ENCODE results near the gene KRT85.
"Not testable (repeated sequence)": the region's sequence is repeated elsewhere in the genome, so short reads cannot be mapped to it uniquely, and the experiment has no call there.

The KRT85 gene
- total RNA-seq = 0 to 0.06 (median 0) reads per million in 18 experiments

GRCh38 chr12:52366738-52367485 is at the start of gene KRT85:
Gene KRT85 (minus strand): TSS chr12:52367481. CDS start chr12:52367405, 76 bp downstream.
- no peak for DNase-seq

- no peak for DNase-seq
Observed at GRCh38 chr12:52416795-52417194, 49.5 kb upstream of the KRT85 start.

DNA sequence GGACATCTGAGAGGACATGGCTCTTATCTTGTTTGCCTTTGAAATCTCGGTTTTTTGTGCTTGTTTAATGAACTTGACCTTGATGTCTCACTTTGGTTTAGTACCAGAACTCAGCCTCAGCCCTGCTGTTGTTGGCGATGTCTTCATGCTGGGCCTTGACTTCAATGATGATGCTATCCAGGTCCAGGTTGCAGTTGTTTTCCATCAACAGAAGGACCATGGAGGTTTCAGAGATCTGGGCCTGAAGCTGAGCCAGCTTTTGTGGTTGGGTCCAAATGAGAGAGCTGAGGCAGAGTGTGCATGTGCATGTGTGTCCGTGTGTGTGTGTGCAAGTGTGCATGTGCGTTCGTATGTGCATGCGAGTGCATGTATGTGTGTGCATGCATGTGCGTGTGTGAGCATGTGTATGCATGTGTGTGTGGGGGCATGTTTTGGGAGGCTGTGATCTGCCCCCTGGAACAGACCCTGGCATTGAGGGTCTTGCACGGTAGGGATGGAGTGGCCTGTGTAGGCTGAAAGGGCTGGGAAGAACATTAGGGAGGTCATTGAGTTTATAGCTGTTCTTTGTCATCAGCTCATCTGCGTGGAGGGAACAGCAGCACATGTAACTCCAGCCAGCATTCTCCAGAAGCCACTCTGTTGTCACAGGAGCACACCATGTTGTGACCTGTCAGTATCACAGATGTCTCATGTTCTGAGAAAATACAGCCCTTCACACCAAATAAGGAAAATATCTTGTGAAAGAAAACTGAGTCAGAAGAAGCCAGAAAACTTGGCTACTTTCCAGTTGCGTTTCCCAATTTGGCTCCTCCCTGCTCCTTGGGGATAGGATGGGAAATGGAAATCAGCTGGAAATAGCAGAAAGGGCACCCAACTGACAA is 48.8 kb upstream of the KRT85 start:
- DNase-seq = peak; percentile 22 to 69

DNA sequence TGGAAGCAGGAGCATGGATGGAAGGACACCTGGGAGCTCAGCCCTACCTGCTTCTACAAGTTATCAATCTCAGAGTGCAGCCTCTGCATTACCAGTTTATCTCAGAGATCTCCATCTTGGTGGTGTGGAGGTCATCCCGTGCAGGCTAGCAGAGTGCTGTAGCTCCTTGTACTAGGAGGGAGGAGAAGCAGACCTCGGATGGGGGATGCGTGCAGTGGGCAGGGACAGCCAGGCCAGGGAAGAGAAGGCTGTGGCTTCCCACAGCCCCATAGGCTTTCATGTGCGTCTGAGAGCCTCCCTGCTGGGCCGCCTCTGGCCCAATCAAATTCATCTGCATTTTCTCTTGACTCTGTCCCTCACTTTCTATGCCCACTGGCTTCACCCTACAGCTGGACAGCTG is 47.7 kb upstream of the KRT85 start:
- DNase-seq = no peak

DNA sequence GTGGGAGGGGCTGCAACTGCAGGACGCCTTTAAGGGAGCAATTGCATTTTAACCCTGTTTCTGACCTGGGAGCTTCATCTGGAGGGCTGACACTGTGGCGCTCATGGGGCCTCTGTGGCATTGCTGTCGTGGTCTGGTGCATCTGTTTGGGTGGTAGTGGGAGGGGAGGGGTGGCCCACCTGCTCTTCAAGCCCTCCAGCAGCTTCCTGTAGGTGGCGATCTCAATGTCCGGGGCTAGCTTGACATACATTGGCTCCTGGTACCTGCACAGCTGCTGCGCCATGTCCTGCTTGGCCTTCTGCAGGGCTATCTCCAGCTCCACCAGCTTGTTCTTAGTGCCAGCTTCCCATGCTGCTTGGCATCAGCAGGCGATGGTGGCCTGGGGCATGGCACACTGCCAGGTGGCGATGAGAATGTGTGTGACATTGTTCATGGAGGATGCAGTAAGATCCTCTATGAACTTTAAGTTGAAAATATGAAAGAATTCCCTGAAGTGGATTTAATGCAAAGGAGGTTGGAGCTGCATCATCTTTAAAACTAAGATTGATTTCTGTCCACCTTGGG is 46.6 kb upstream of the KRT85 start:
- DNase-seq = no peak

GRCh38 chr12:52413202-52413601 is 45.9 kb upstream of the KRT85 start:
- DNase-seq = no peak

- DNase-seq = no peak
Observed at GRCh38 chr12:52411815-52412214, 44.5 kb upstream of the KRT85 start.

DNA sequence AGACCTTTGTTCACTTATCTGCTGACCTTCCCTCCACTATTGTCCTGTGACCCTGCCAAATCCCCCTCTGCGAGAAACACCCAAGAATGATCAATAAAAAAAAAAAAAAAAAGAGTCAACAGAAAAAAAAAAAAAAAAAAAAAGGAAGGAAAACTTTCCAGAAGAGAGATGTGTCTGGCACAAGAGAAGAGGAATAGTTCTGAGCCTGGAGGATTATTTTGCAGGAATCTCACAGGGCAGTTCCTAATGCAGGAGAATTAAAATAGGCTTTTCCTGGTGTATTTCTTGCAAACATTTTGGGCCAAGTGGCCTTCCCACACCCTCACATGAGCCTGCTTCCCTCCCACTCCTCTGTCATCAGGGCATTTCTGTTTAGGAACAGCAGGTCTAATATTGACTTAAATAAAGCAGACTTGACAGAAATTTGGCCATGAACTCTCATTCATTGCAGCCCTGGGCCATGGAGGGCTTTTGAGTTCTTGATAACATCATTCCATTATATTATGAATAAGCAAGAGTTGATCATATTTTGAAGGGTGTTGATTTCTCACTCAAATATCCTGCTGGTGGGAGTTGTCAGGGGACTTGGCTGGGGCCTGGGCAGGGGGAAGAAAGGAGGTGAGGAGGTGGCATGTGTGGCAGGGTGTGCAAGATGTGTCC is 43.4 kb upstream of the KRT85 start:
- not testable (repeated sequence) for DNase-seq

DNA sequence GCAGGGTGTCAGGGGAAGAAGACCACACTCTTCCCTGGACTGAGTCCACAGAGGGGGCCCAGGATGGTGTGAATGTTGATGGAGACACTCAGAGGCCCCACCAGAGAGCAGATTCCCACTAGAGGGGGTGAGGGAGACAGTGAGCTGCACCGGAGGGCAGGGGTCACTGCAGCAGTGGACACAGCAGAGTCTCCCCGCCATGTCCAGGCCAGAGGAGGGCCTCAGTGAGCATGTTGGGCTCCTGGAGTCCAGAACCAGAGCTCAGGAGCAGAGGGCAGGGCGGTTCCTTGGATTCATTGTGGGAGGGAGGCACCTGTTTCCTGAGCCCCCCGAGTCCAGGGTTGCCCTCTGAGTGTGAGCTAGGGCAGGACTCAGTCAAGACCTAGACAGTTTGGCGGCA is 40.6 kb upstream of the KRT85 start:
- no peak for DNase-seq

DNA sequence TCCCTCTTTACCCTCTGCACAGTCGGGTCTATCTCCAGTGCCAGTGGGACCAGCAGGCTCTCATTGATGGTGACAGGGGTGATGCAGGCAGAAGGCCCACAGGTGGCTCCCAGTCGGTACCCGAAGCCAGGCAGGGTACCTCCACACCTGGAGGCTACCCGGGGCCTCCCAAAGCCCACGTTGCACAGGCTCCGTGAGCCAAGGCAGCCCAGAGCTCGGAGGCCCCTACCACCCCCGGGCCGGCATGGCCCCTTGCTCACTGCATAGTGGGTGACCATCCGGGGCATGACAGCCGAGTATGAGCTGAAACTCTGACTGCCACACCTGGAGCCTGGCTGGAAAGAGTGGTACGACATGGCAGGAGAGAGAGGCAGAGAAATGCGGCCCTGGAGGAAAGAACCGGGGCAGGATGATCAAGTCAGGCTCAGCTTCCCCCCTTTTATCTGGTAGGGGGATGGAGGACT is 38.7 kb upstream of the KRT85 start, which contains the start of gene KRT82:
TSS of gene KRT82 (minus strand) at position 414 of the 464 bp plus-strand sequence. CDS start at position 356, 58 bp downstream.
- no peak for DNase-seq

- DNase-seq = no peak
Observed at GRCh38 chr12:52404951-52405350, 37.7 kb upstream of the KRT85 start.

DNA sequence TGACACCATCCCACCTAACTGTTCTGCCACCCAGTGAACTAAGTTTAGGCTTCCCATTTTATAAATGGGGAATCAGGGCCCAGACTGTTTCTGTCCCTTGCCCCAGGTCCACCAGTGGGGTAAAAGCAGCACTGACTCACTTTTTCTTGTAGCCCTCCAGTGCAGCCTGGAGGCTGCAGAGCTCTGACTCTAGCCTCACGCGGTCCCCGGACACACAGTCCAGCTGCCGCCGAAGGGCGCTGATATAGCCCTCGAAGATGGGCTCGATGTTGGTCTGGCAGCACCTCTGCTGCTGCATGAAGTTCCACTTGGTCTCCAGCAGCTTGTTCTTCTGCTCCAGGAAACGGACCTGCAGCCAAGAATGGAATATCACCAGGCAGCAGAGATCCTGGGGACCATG is 36.3 kb upstream of the KRT85 start:
- DNase-seq = no peak

DNA sequence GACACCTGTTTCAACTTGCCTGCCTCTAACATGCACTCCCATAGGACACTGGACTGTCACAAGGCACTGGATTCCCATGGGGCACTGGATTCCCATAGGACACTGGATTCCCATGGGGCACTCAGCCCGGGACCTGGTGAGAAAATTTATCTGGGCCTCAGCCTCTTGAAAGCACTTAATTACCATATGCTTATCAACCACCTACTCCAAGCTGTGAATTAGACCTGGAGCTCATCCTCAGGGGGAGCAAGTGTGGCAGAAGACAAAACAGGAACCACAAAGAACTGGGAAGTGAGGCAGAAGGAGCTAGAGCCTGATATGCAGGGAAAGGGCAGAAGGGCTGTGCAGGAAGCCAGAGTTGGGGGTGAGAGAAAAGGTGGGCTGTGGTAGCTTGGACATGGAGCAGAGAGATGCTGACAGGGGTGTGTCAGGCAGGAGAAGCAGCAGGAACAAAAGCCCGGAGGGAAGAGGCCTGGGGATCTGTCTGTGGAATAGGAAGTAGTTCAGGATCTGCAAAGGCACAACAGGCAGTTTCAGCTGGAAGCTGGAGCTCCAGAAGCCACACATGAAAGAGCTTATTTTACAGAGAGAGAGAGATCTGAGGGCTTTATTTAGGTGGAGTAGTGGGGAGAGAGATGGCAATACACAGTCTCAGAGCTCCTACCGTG is 35.7 kb upstream of the KRT85 start:
- peak; percentile 7 to 15 for DNase-seq

DNA sequence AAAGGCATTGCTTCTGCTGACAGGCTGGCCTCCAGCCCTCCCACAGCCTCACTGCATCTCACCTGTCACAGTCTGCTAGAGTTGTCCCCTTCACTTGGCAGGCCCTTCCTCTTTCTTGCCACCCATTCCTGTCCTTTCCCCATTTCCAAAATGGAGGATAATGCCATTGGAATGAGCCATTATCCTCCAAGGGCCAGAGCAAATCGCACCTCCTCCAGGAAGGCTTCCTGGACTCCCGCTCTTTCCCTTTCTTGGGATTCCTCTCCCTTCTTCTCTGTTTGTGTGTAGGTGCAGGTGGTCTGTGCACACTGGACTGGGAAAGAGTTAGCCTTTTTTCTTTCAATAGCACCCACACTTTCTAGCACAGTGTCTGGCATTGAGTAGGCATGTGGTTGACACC is 35.1 kb upstream of the KRT85 start:
- DNase-seq = no peak

GRCh38 chr12:52401926-52402325 is 34.6 kb upstream of the KRT85 start:
- DNase-seq = no peak

- DNase-seq = no peak
Observed at GRCh38 chr12:52401526-52401925, 34.2 kb upstream of the KRT85 start.

GRCh38 chr12:52400906-52401305 is 33.6 kb upstream of the KRT85 start:
- no peak for DNase-seq

- DNase-seq = no peak
Observed at GRCh38 chr12:52399756-52400155, 32.5 kb upstream of the KRT85 start.

GRCh38 chr12:52398176-52398575 is 30.9 kb upstream of the KRT85 start:
- no peak for DNase-seq

- no peak for DNase-seq
Observed at GRCh38 chr12:52396656-52397055, 29.4 kb upstream of the KRT85 start.

DNA sequence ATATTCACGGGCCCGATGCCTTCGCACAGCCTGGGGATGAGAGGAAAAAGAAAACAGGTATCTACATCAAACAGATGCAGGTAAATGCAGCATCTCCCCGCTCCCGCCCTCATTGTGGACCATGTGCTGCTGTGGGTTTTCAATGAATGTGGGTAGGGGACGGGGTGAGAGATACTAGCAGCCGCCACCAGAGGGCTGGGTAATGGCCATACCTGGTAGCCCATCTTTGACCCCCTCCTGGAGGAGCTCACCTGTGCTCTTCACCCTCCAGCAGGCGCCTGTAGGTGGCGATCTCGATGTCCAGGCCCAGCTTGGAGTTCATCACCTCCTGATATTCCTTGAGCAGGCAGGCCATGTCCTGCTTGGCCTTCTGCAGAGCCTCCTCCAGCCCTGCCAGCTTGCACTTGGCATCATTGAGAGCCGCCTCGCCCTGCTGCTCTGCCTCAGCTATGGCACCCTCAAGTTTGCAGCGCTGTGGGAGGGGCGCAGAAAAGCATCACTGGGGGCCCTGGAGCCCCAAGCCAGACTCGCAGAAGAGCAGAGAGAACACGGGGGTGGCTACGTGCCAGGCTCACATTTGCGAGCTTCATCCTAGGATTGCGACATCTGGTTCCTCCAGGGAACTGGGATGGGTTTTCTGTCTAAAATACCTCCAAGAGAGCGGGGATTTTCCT is 28.6 kb upstream of the KRT85 start:
- DNase-seq = no peak

Measured in inflammatory macrophage (primary cell).